ENCODE data around the gene ZSWIM4. TPM values are rescaled to one million over a fixed set of nuclear protein-coding genes. Genes with fewer than 3 reads are reported as not detected.
A peak's percentile ranks its signal among the peaks of the same experiment; 100 is the strongest.

ZSWIM4 gene
- total RNA-seq, 1 donor from 2014 or later, result 23.2 TPM

GRCh38 chr19:13817018-13817614 lies 21.9 kb downstream of the ZSWIM4 start:
- Histone ChIP-seq H3K9me3 (no peaks in the 10 kb centered on the region), H3K27me3 (no peaks in the 10 kb centered on the region), H3K27ac (no peak overlapping the region), H3K4me3 (no peak overlapping the region), H3K4me1 (no peaks in the 10 kb centered on the region), H3K36me3 (peaks cover 9 to 19% of the 10 kb centered on the region in 2 donors)
- TF ChIP-seq, protein P1, sequence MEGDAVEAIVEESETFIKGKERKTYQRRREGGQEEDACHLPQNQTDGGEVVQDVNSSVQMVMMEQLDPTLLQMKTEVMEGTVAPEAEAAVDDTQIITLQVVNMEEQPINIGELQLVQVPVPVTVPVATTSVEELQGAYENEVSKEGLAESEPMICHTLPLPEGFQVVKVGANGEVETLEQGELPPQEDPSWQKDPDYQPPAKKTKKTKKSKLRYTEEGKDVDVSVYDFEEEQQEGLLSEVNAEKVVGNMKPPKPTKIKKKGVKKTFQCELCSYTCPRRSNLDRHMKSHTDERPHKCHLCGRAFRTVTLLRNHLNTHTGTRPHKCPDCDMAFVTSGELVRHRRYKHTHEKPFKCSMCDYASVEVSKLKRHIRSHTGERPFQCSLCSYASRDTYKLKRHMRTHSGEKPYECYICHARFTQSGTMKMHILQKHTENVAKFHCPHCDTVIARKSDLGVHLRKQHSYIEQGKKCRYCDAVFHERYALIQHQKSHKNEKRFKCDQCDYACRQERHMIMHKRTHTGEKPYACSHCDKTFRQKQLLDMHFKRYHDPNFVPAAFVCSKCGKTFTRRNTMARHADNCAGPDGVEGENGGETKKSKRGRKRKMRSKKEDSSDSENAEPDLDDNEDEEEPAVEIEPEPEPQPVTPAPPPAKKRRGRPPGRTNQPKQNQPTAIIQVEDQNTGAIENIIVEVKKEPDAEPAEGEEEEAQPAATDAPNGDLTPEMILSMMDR (IDR thresholded peaks at IDR 0.05), result no peak
- intact Hi-C loops (cut with DNase I), result no loop called here
- DNase-seq (ENCODE audit: low spot score in 2 of 2), result no peak

- TF ChIP-seq, protein P1 (IDR thresholded peaks at IDR 0.05), result no peak
- DNase-seq (ENCODE audit: low spot score in 2 of 2), result peak in 1 of 2 donors; percentile 70
- H3K27me3 ChIP-seq, result no peaks in the 10 kb centered on the region
- no peak overlapping the region for H3K4me3 ChIP-seq
- peaks cover 0 to 4% of the 10 kb centered on the region in 2 donors for H3K4me1 ChIP-seq
- intact Hi-C loops (cut with DNase I), result no loop called here
- no peak overlapping the region for H3K27ac ChIP-seq
- H3K9me3 ChIP-seq, result no peaks in the 10 kb centered on the region
- H3K36me3 ChIP-seq, result peaks cover 6 to 16% of the 10 kb centered on the region in 2 donors
Measured at GRCh38 chr19:13817615-13818371, 22.6 kb downstream of the ZSWIM4 start.

DNA sequence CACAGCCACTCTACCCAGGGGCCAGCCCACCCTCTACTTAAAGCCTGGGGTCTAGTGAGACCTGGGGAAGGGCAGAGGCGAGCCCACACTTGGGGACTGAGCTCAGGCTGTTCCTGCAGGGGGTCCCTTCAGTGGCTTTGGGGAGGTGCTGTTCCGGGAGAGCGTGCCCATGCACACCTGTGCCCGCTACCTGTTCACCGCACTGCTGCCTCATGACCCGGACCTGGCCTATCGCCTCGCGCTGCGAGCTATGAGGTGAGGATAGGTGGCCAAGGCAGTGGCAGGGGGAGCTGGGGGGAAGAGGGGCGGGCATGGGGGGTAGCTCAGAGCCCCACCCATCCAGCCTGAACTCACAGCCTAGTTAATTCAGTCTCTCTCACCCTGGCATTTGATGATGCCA lies 24.0 kb downstream of the ZSWIM4 start:
- H3K9me3 ChIP-seq, result no peaks in the 10 kb centered on the region
- intact Hi-C loops (cut with DNase I), result no loop called here
- H3K36me3 ChIP-seq, result peaks cover 4 to 7% of the 10 kb centered on the region in 2 donors
- DNase-seq (ENCODE audit: low spot score in 2 of 2), result no peak
- no peak overlapping the region for H3K27ac ChIP-seq
- no peaks in the 10 kb centered on the region for H3K27me3 ChIP-seq
- peaks cover 0 to 9% of the 10 kb centered on the region in 2 donors for H3K4me1 ChIP-seq
- TF ChIP-seq, protein P1 (IDR thresholded peaks at IDR 0.05), result no peak
- H3K4me3 ChIP-seq, result no peak overlapping the region

DNA sequence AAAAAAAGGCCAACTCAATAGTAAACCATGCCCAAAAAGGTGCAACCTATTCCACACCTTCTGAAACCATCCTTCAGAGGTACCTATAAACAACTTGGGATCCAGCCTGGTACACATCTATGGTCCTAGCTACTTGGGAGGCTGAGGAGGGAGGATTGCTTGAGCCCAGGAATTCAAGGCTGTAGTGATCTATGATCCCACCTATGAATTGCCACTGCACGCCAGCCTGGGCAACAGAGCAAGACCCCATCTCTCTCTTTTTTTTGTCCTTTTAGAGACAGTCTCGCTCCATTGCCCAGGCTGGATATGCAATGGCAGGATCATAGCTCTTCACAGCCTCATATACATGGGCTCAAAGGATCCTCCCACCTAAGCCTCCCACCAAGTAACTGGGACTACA lies 26.0 kb downstream of the ZSWIM4 start:
- TF ChIP-seq, protein P1 (IDR thresholded peaks at IDR 0.05), result no peak
- intact Hi-C loops (cut with DNase I), result loop anchor here (2.0 to 5.0 kb wide), 2 partner anchors 24 to 41 kb away; no protein-coding TSS in a partner anchor

DNA sequence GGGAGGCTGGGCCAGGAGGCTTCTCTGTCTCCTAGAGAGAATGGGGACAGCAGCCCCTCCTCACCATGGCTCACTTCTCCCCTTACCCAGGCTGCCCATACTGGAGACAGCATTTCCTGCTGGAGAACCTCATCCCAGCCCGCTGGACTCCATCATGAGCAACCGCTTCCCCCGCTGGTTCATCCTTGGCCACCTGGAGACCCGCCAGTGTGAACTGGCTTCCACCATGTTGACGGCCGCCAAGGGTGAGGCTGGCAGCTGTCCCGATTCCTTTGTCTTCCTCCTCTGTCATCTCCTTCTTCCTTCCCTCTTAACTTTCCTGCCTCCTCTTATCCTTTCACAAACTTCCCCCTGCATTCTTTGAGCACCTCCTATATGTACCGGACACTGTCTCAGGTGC lies 28.0 kb downstream of the ZSWIM4 start:
- no peak overlapping the region for H3K4me3 ChIP-seq
- no peaks in the 10 kb centered on the region for H3K9me3 ChIP-seq
- H3K4me1 ChIP-seq, result peaks cover 0 to 9% of the 10 kb centered on the region in 2 donors
- TF ChIP-seq, protein P1 (IDR thresholded peaks at IDR 0.05), result no peak
- no peak for DNase-seq (ENCODE audit: low spot score in 2 of 2)
- intact Hi-C loops (cut with DNase I), result loop anchor here (5.0 kb wide), 1 partner anchor 39 kb away; no protein-coding TSS in a partner anchor
- peaks cover 13 to 21% of the 10 kb centered on the region in 2 donors for H3K36me3 ChIP-seq
- peak overlapping the region; percentile 53 to 82 for H3K27ac ChIP-seq
- H3K27me3 ChIP-seq, result no peaks in the 10 kb centered on the region

More for the DNA sequence above, 26.0 kb downstream of the ZSWIM4 start:
- no peaks in the 10 kb centered on the region for H3K9me3 ChIP-seq
- peaks cover 5 to 15% of the 10 kb centered on the region in 2 donors for H3K36me3 ChIP-seq
- H3K4me3 ChIP-seq, result no peak overlapping the region
- peaks cover 0 to 9% of the 10 kb centered on the region in 2 donors for H3K4me1 ChIP-seq
- no peaks in the 10 kb centered on the region for H3K27me3 ChIP-seq
- no peak for DNase-seq (ENCODE audit: low spot score in 2 of 2)
- H3K27ac ChIP-seq, result peak overlapping the region in 1 of 2 donors; percentile 82

Measured in ascending aorta (tissue), 2 donors.